ENCODE data around the gene ZNF598.
"Not testable (repeated sequence)": the region's sequence is repeated elsewhere in the genome, so short reads cannot be mapped to it uniquely, and the experiment has no call there.

ZNF598 gene

GRCh38 chr16:2015117-2015946 is 5.7 kb upstream of the ZNF598 start:
- no peak for DNase-seq
- no peak overlapping the region for H3K27ac Mint-ChIP-seq
- H3K9me3 Mint-ChIP-seq = no peaks in the 10 kb centered on the region
- peaks cover 5% of the 10 kb centered on the region for H3K36me3 Mint-ChIP-seq (ENCODE audit: insufficient read depth)
- H3K27me3 Mint-ChIP-seq = peaks cover 0 to 20% of the 10 kb centered on the region in 2 donors
- no peak for ATAC-seq (replicated peaks)
- no peak overlapping the region for H3K4me3 Mint-ChIP-seq
- H3K4me1 Mint-ChIP-seq (ENCODE audit: low read depth in 2 of 2) = peaks cover under 1% of the 10 kb centered on the region in 2 donors

- no peaks in the 10 kb centered on the region for H3K9me3 Mint-ChIP-seq
- H3K4me1 Mint-ChIP-seq (ENCODE audit: low read depth in 2 of 2) = peaks cover 9% of the 10 kb centered on the region in 2 donors
- H3K27ac Mint-ChIP-seq = no peak overlapping the region
- H3K27me3 Mint-ChIP-seq = peaks cover 0 to 10% of the 10 kb centered on the region in 2 donors
- H3K4me3 Mint-ChIP-seq = no peak overlapping the region
- DNase-seq (no peak), ATAC-seq (replicated peaks) (no peak)
- peaks cover 5% of the 10 kb centered on the region for H3K36me3 Mint-ChIP-seq (ENCODE audit: insufficient read depth)
Measured at GRCh38 chr16:2013527-2013926, 3.9 kb upstream of the ZNF598 start.

DNA sequence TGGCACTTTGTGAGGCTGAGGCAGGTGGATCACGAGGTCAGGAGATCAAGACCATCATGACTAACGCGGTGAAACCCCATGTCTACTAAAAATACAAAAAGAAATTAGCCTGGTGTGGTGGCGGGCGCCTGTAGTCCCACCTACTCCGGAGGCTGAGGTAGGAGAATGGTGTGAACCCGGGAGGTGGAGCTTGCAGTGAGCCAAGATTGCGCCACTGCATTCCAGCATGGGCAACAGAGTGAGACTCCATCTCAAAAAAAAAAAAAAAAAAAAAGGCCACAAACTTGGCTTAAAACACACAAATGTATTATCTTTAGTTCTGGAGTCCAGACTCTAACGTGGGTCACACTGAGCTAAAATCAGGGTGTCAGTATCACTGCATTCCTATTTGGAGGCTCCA is 2.1 kb upstream of the ZNF598 start:
- not testable (repeated sequence) for ATAC-seq (replicated peaks); H3K4me3 Mint-ChIP-seq; DNase-seq; H3K9me3 Mint-ChIP-seq; H3K27me3 Mint-ChIP-seq; H3K27ac Mint-ChIP-seq
- H3K4me1 Mint-ChIP-seq (ENCODE audit: low read depth in 2 of 2) = peaks cover 24 to 25% of the 10 kb centered on the region in 2 donors
- peaks cover 12% of the 10 kb centered on the region for H3K36me3 Mint-ChIP-seq (ENCODE audit: insufficient read depth)

GRCh38 chr16:2009164-2009711 is 383 bp downstream of the ZNF598 start:
- Mint-ChIP-seq H3K4me1 (ENCODE audit: low read depth in 2 of 2) (peaks cover 41 to 42% of the 10 kb centered on the region in 2 donors), H3K9me3 (no peaks in the 10 kb centered on the region), H3K36me3 (ENCODE audit: insufficient read depth) (peaks cover 7% of the 10 kb centered on the region), H3K27me3 (no peaks in the 10 kb centered on the region), H3K27ac (peak overlapping the region; percentile 71 to 90), H3K4me3 (peak overlapping the region; percentile 80 to 85)
- ATAC-seq (replicated peaks) (peak; percentile 49), DNase-seq (no peak)

DNA sequence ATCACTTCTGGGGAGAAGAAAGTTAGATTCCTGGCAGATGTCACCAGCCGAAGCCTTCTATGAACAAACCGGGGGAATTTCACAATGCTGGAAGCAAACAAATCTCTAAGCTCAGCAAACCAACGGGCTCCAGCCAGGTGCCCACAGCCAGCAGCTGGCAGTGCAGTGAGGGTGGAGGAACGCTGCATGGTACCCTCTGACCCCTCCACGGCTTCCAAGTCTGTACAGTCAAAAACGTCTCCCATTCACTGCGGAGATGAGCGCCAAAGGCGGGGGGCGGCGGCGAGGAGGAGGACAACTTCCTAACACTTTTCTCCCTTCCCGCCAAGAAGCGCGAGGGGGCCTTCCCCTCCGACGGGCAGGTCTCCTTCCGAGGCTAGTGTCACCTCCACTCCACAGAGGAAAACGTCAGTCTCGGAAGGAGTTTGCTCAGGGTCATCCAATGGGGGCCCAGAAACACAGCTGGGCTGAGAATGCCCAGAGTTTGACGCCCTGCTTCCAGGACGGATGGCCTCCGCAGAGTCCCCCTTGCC is 924 bp downstream of the ZNF598 start:
- ATAC-seq (replicated peaks) (no peak), DNase-seq (no peak)
- H3K9me3 Mint-ChIP-seq = no peaks in the 10 kb centered on the region
- H3K4me1 Mint-ChIP-seq (ENCODE audit: low read depth in 2 of 2) = peaks cover 45 to 46% of the 10 kb centered on the region in 2 donors
- H3K27me3 Mint-ChIP-seq = no peaks in the 10 kb centered on the region
- H3K4me3 Mint-ChIP-seq = peak overlapping the region; percentile 80 to 85
- H3K27ac Mint-ChIP-seq = peak overlapping the region; percentile 71 to 90
- H3K36me3 Mint-ChIP-seq (ENCODE audit: insufficient read depth) = peaks cover 7% of the 10 kb centered on the region

DNA sequence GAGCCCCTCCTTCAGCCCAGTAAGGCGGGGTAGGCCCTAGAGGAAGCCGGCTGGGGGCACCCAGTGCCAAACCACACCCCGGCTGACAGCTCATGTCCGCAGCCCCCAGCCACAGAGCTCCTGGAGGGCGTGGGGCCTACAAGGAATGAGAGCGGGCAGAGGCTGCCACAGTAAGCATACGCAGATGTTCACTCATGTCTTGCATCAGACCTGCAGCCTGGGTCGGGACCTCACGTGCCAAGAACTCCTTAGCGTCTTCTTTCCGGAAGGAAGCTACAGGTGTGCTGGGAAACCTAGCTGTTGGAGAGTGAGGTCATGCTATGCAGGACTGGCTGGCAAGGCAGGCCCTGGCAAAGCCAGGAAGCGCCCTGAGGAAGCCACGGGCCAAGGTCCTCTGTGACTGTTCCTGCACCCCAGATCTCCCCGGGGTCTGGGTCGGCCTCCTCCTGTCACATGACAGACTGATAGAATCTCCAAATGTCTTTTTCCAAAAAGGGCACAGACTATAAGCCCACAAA is 1.6 kb downstream of the ZNF598 start:
- peaks cover 45 to 46% of the 10 kb centered on the region in 2 donors for H3K4me1 Mint-ChIP-seq (ENCODE audit: low read depth in 2 of 2)
- no peak for DNase-seq
- peak overlapping the region; percentile 80 to 85 for H3K4me3 Mint-ChIP-seq
- H3K9me3 Mint-ChIP-seq = no peaks in the 10 kb centered on the region
- peaks cover 7% of the 10 kb centered on the region for H3K36me3 Mint-ChIP-seq (ENCODE audit: insufficient read depth)
- peak; percentile 11 for ATAC-seq (replicated peaks)
- H3K27ac Mint-ChIP-seq = peak overlapping the region; percentile 71 to 90
- no peaks in the 10 kb centered on the region for H3K27me3 Mint-ChIP-seq

DNA sequence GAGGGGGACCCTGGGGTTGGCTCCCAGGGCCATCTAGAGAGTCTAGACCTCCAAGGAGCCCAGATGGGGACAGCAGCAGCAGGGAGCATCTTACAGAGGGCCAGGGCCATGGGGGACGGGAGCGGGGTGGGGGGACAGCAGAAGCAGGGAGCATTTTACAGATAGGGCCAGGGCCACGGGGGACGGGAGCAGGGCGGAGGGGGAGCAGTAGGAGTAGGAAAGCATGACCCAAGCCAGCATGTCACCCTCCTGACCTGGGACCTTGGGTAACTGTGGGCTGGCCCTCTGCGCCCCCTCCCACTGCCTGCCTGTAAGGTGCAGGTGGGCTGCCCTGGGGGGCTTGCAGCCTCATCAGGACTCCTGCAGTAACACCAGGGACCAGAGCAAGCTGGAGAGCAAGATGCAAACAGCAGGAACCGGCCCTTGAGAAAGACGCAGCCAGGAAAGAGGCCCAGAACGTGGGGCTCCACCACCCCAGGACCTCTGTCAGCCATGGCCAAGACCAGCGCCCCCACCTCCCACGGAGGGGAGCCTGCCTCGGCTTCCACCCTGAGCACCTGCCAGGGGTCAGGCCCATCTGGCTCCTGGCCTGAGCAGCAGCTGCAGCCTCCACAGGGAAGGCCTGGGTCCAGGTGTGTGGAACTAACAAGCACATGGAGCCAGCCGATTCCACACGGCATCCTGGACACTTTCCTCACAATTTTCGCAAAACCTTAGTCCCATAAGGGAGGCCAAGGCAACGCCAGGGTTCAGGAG is 2.4 kb downstream of the ZNF598 start:
- Mint-ChIP-seq H3K27me3 (no peaks in the 10 kb centered on the region), H3K36me3 (ENCODE audit: insufficient read depth) (peaks cover 10% of the 10 kb centered on the region), H3K27ac (peak overlapping the region; percentile 81 to 90), H3K9me3 (no peaks in the 10 kb centered on the region), H3K4me1 (ENCODE audit: low read depth in 2 of 2) (peaks cover 46 to 48% of the 10 kb centered on the region in 2 donors), H3K4me3 (peak overlapping the region; percentile 80 to 85)
- ATAC-seq (replicated peaks) (no peak), DNase-seq (no peak)

- no peak for ATAC-seq (replicated peaks)
- Mint-ChIP-seq H3K36me3 (ENCODE audit: insufficient read depth) (peaks cover 13% of the 10 kb centered on the region), H3K9me3 (no peaks in the 10 kb centered on the region), H3K4me3 (peak overlapping the region in 1 of 2 donors; percentile 60), H3K4me1 (ENCODE audit: low read depth in 2 of 2) (peaks cover 46 to 48% of the 10 kb centered on the region in 2 donors), H3K27ac (peak overlapping the region in 1 of 2 donors; percentile 81), H3K27me3 (no peaks in the 10 kb centered on the region)
- no peak for DNase-seq
Measured at GRCh38 chr16:2006317-2006716, 3.3 kb downstream of the ZNF598 start.

- Mint-ChIP-seq H3K9me3 (no peaks in the 10 kb centered on the region), H3K36me3 (ENCODE audit: insufficient read depth) (peaks cover 18% of the 10 kb centered on the region), H3K4me3 (peak overlapping the region in 1 of 2 donors; percentile 48), H3K27ac (peak overlapping the region; percentile 35 to 81), H3K27me3 (no peaks in the 10 kb centered on the region), H3K4me1 (ENCODE audit: low read depth in 2 of 2) (peaks cover 46 to 48% of the 10 kb centered on the region in 2 donors)
- ATAC-seq (replicated peaks) = no peak
- no peak for DNase-seq
Measured at GRCh38 chr16:2005646-2006045, 4.0 kb downstream of the ZNF598 start.

- Mint-ChIP-seq H3K27me3 (no peaks in the 10 kb centered on the region), H3K36me3 (ENCODE audit: insufficient read depth) (peaks cover 22% of the 10 kb centered on the region), H3K9me3 (no peaks in the 10 kb centered on the region), H3K4me3 (peak overlapping the region in 1 of 2 donors; percentile 70), H3K27ac (peak overlapping the region in 1 of 2 donors; percentile 81), H3K4me1 (ENCODE audit: low read depth in 2 of 2) (peaks cover 41 to 44% of the 10 kb centered on the region in 2 donors)
- ATAC-seq (replicated peaks) = no peak
- no peak for DNase-seq
Measured at GRCh38 chr16:2004795-2005517, 4.7 kb downstream of the ZNF598 start.

- ATAC-seq (replicated peaks) (peak; percentile 90), DNase-seq (peak; percentile 82 to 86 (median 84))
- Mint-ChIP-seq H3K4me1 (ENCODE audit: low read depth in 2 of 2) (peaks cover 40 to 43% of the 10 kb centered on the region in 2 donors), H3K36me3 (ENCODE audit: insufficient read depth) (peaks cover 22% of the 10 kb centered on the region), H3K9me3 (no peaks in the 10 kb centered on the region), H3K4me3 (no peak overlapping the region), H3K27ac (no peak overlapping the region), H3K27me3 (no peaks in the 10 kb centered on the region)
Measured at GRCh38 chr16:2003827-2004641, 5.6 kb downstream of the ZNF598 start.

- H3K4me3 Mint-ChIP-seq = no peak overlapping the region
- no peak for DNase-seq
- H3K36me3 Mint-ChIP-seq (ENCODE audit: insufficient read depth) = peaks cover 26% of the 10 kb centered on the region
- H3K4me1 Mint-ChIP-seq (ENCODE audit: low read depth in 2 of 2) = peaks cover 34 to 37% of the 10 kb centered on the region in 2 donors
- H3K27ac Mint-ChIP-seq = no peak overlapping the region
- H3K9me3 Mint-ChIP-seq = no peaks in the 10 kb centered on the region
- ATAC-seq (replicated peaks) = no peak
- no peaks in the 10 kb centered on the region for H3K27me3 Mint-ChIP-seq
Measured at GRCh38 chr16:2003231-2003826, 6.3 kb downstream of the ZNF598 start.

Data from effector memory CD8-positive, alpha-beta T cell (primary cell).